Chondrocyte (in vitro differentiated cells): Measurements from ENCODE around the gene KIF22. TPM values are rescaled to one million over a fixed set of nuclear protein-coding genes. Genes with fewer than 3 reads are reported as not detected.
"Not testable (repeated sequence)": the region's sequence is repeated elsewhere in the genome, so short reads cannot be mapped to it uniquely, and the experiment has no call there.

Experiments used
- DNase-seq: peaks from one replicate; pipeline ENCODE4 v3.0.0; 2021; ENCODE audit warnings: mixed read lengths, low spot score
- H3K27ac Mint-ChIP-seq: one replicate; pipeline ENCODE4 v1.8.0; 2021; ENCODE audit warnings: mild to moderate bottlenecking, moderate library complexity, mixed read lengths; ENCODE audit not compliant: unreplicated experiment
- H3K27me3 Mint-ChIP-seq: 2 replicates; pipeline ENCODE4 v1.8.0; 2021; ENCODE audit warnings: low read depth, mixed read lengths
- H3K36me3 Mint-ChIP-seq: 2 replicates; pipeline ENCODE4 v1.8.0; 2021; ENCODE audit warnings: low read depth, mixed read lengths
- H3K4me1 Mint-ChIP-seq: 2 replicates; pipeline ENCODE4 v1.8.0; 2021; ENCODE audit warnings: low read depth, mild to moderate bottlenecking, mixed read lengths
- H3K4me3 Mint-ChIP-seq: one replicate; pipeline ENCODE4 v1.8.0; 2021; ENCODE audit warnings: mild to moderate bottlenecking, moderate library complexity, mixed read lengths; ENCODE audit not compliant: unreplicated experiment
- H3K9me3 Mint-ChIP-seq: 2 replicates; pipeline ENCODE4 v1.8.0; 2021; ENCODE audit warnings: low read depth, mixed read lengths
- total RNA-seq: library from RNA; stranded (reverse); gene quantifications from 3 replicates; pipeline ENCODE4 v1.2.1, GENCODE V29; 2021
- TF ChIP-seq, protein P1 (sequence below): fragments of 200-600 bp; sonication (generic); IDR thresholded peaks from 2 replicates; pipeline ENCODE4 v1.5.0; 2021; ENCODE audit warnings: antibody characterized with exemption, mild to moderate bottlenecking, moderate library complexity

KIF22 gene
- total RNA-seq, 1 donor from 2014 or later = 14.1 TPM

DNA sequence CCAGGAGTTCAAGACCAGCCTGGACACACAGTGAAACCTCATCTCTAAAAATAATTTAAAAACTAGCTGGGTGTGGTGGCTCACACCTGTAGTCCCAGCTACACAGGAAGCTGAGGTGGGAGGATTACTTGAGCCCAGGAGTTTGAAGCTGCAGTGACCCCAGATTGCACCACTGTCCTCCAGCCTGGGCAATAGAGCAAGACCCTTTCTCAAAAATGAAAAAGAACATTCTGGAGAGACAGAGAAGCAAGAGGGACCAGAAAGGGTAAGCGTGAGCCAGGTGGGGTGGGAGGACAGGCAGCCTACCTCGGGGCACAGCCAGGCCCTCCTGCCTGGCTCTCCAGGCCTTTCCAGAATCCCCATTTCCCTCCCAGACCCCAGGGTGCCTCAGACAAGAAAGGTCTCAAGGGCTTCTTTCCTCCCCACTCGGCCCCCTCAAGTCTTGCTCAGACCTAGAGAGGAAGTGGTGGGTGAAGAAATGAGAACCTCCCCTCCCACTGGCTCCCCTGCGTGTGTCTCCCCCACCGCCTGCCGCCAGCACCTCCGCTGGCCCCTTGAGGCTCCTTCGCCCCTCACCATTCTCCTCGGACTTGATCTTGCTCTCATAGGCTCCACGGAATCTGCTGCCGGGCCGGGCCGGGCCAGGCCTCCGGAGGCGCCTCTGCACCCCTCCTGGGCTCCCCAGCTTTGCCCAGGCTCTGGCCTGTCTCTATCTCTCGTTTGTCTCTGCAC, 45.3 kb upstream of the KIF22 start:
- H3K4me1 Mint-ChIP-seq = no peaks in the 10 kb centered on the region
- H3K27ac Mint-ChIP-seq = no peak overlapping the region
- H3K9me3 Mint-ChIP-seq = no peaks in the 10 kb centered on the region
- no peaks in the 10 kb centered on the region for H3K36me3 Mint-ChIP-seq
- TF ChIP-seq, protein P1, sequence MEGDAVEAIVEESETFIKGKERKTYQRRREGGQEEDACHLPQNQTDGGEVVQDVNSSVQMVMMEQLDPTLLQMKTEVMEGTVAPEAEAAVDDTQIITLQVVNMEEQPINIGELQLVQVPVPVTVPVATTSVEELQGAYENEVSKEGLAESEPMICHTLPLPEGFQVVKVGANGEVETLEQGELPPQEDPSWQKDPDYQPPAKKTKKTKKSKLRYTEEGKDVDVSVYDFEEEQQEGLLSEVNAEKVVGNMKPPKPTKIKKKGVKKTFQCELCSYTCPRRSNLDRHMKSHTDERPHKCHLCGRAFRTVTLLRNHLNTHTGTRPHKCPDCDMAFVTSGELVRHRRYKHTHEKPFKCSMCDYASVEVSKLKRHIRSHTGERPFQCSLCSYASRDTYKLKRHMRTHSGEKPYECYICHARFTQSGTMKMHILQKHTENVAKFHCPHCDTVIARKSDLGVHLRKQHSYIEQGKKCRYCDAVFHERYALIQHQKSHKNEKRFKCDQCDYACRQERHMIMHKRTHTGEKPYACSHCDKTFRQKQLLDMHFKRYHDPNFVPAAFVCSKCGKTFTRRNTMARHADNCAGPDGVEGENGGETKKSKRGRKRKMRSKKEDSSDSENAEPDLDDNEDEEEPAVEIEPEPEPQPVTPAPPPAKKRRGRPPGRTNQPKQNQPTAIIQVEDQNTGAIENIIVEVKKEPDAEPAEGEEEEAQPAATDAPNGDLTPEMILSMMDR = no peak
- H3K27me3 Mint-ChIP-seq = peaks cover 11% of the 10 kb centered on the region
- H3K4me3 Mint-ChIP-seq = no peak overlapping the region
- no peak for DNase-seq

DNA sequence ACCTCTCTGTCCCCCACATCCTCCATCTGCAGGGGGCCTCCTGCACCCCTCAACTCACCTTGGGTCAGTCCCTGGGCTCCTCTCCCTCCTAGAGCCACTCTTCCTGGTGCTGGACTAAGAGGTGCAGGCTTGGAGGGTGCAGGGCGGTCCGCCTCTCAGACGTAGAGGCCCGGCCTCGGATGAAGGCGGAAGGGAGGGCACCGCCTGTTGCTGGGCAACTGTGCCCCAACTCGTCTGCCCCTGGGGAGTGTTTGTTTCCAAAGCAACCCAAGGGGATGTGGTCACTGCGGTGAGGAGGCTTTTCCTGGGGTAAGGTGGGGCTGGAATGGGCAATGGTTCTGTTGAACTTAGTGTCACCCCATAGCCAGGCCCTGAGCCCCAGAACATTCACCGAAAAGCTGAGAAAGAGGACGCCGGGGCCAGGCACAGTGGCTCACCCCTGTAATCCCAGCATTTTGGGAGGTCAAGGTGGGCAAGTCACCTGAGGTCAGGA, 44.7 kb upstream of the KIF22 start, which contains the start of gene C16orf54:
C16orf54 (minus strand) TSS at position 138 of the 493 bp plus-strand sequence. CDS start 1,039 bp downstream, outside the sequence.
- H3K4me1 Mint-ChIP-seq = no peaks in the 10 kb centered on the region
- H3K27ac Mint-ChIP-seq = no peak within 1 kb of the TSS
- DNase-seq = no peak
- H3K27me3 Mint-ChIP-seq = peaks cover 10% of the 10 kb centered on the region
- TF ChIP-seq, protein P1 = no peak
- H3K4me3 Mint-ChIP-seq = no peak within 1 kb of the TSS
- no peaks in the 10 kb centered on the region for H3K36me3 Mint-ChIP-seq
- no peaks in the 10 kb centered on the region for H3K9me3 Mint-ChIP-seq

DNA sequence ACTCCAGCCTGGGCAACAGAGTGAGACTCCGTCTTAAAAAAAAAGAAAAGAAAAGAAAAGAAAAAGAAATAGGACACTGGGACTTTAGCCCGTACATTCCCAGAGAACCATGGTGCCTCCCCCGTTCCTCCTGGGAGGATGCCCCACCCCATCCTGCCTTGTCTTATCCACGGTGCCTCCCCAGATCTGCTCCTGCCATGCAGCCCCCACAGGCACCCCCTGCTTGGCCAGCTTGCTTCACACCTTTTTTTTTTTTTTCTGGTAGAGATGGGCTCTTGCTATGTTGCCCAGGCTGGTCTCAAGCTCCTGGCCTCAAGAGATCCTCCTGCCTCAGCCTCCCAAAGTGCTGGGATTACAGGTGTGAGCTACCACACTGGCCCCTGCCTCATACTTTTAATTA, 44.0 kb upstream of the KIF22 start:
- not testable (repeated sequence) for H3K27me3 Mint-ChIP-seq, H3K27ac Mint-ChIP-seq, H3K4me1 Mint-ChIP-seq, H3K9me3 Mint-ChIP-seq, DNase-seq, H3K36me3 Mint-ChIP-seq, H3K4me3 Mint-ChIP-seq

DNA sequence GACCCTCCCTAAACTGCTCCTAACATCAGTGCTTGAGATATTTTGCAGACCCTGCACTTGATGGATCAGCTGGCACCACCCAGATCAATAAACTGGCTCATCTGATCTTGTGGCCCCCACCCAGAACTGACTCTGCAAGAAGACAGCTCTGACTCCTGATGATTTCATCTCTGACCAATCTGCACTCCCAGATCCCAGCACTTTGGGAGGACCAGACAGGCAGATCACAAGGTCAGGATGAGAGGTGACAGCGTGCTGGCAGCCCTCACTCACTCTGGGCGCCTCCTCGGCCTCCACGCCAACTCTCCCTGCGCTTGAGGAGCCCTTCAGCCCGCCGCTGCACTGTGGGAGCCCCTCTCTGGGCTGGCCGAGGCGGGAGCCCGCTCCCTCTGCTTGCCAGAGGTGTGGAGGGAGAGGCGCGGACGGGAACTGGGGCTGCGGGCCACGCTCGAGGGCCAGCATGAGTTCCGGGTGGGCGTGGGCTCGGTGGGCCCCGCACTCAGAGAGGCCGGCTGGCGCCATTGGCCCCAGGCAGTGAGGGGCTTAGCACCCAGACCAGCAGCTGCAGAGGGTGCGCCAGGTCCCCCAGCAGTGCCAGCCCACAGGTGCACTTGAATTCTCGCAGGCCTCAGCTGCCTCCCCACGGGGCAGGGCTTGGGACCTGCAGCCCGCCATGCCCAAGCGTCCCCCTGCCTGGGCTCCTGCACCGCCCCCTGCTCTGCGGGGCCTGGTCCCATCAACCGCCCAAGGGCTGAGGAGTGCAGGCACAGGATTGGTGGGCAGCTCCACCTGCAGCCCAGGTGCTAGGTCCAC, 42.4 kb upstream of the KIF22 start:
- Mint-ChIP-seq H3K4me1 (no peaks in the 10 kb centered on the region), H3K4me3 (no peak overlapping the region)

DNA sequence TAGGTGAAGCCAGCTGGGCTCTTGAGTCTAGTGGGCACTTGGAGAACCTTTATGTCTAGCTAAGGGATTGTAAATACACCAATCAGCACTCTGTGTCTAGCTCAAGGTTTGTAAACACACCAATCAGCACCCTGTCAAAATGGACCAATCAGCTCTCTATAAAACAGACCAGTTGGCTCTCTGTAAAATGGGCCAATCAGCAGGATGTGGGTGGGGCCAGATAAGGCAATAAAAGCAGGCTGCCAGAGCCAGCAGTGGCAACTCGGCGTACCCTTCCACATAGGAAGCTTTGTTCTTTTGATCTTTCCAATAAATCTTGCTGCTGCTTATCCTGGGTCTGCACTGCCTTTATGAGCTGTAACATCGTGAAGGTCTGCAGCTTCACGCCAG, 41.8 kb upstream of the KIF22 start:
- not testable (repeated sequence) for H3K36me3 Mint-ChIP-seq, H3K27me3 Mint-ChIP-seq, DNase-seq, H3K9me3 Mint-ChIP-seq, H3K27ac Mint-ChIP-seq, H3K4me1 Mint-ChIP-seq, H3K4me3 Mint-ChIP-seq

More for the DNA sequence above, 42.4 kb upstream of the KIF22 start:
- Mint-ChIP-seq H3K36me3 (no peaks in the 10 kb centered on the region), H3K9me3 (no peaks in the 10 kb centered on the region), H3K27me3 (no peaks in the 10 kb centered on the region), H3K27ac (no peak overlapping the region)
- TF ChIP-seq, protein P1 = no peak
- no peak for DNase-seq

DNA sequence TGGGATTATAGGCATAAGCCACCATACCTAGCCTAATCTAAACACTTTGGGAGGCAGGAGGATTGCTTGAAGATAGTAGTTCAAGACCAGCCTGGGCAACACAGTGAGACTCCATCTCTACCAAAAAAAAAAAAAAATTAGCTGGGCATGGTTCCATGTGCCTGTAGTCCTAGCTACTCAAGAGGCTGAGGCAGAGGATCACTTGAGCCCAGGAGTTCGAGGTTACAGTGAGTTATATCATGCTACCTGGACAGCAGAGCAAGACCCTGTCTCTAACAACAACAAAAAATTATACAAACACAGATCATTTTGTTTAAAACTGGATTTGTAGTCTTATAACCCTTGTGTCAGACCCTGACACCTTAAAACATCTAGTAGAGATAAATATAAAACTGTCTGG, 37.0 kb upstream of the KIF22 start:
- no peaks in the 10 kb centered on the region for H3K36me3 Mint-ChIP-seq
- no peak for DNase-seq
- H3K4me1 Mint-ChIP-seq = peaks cover 15% of the 10 kb centered on the region
- H3K4me3 Mint-ChIP-seq = no peak overlapping the region
- no peak overlapping the region for H3K27ac Mint-ChIP-seq
- no peaks in the 10 kb centered on the region for H3K27me3 Mint-ChIP-seq
- TF ChIP-seq, protein P1 = no peak
- H3K9me3 Mint-ChIP-seq = no peaks in the 10 kb centered on the region
